HG03354 (cell line): ENCODE results near the gene CTAG2.
"Not testable (repeated sequence)": the region's sequence is repeated elsewhere in the genome, so short reads cannot be mapped to it uniquely, and the experiment has no call there.

ENCODE experiments used
- ATAC-seq: cut with Tn5 transposase; IDR thresholded peaks from one replicate; pipeline ENCODE4 v1.9.1; 2021; ENCODE audit warnings: mild to moderate bottlenecking; ENCODE audit not compliant: unreplicated experiment, poor library complexity, severe bottlenecking

The CTAG2 gene

DNA sequence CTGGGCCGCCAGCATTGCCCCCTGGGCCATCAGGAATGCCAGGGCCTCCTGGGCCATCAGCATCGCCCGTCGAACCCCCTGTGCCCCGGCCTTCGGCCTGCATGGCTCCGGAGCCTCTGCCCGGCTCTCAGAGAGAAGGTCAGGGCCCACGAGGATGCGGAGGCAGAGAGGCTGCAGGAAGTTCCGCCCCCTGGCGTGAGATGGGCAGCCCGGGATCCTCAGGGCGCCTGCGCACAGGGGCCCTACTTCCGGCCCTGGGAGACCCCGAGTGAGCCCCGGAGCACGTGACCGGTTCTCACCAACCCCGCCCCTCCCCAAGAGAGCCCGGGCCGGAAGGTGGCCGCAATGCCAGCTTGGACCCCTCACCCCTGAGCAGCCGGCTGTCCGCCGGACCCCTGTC is at the start of gene CTAG2:
Gene CTAG2, minus strand, starts transcription at position 167 of the 400 bp plus-strand sequence. Its CDS starts 64 bp downstream, at position 103.
- ATAC-seq: not testable (repeated sequence)

DNA sequence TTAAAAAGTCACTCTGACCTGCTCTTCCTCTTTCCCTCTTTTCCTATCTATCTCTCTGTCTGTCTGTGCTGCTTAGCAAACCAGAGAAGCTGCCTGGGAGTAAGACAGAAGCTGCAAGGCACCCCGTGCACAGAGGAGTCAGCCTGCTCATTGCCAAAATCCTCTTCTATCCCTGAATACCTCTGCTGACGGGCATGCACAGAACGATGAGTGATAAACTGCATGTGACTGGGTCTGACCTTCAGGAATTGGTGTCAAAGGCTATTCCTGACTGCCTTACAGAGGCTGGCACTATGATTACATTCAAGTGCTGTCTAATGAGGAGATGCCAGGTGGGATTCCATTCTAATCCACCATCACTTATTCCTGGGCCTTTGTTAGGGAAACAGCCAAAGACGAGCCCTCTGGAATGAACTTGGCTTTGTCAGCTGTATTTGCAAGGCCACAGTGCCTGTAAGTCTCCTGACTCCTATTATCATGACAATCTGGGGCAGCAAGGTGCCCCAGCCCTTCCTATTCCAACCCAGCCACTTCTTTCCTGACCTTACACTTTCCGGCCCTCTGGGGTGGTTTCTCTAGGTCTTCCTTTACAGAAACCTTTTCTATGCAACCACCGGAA is 45.4 kb upstream of the CTAG2 start:
- ATAC-seq: no peak

DNA sequence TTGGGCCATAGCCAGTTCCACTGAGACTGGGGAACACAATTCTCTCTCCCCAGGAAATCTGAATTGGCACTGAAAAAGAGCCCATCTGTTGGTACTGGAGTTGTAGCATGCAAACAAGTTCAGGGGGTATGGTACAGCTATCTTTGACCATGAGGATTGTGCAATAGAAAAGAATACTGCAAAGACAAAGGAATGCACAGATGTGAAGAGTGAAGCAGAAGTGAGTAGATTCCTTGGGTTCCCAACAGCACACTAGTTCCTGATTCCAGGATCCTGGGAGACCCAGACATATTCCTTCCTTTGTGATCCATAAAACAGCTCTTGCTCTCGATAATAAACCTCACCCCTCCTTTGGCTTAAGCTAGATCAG is 43.3 kb upstream of the CTAG2 start:
- no peak for ATAC-seq

DNA sequence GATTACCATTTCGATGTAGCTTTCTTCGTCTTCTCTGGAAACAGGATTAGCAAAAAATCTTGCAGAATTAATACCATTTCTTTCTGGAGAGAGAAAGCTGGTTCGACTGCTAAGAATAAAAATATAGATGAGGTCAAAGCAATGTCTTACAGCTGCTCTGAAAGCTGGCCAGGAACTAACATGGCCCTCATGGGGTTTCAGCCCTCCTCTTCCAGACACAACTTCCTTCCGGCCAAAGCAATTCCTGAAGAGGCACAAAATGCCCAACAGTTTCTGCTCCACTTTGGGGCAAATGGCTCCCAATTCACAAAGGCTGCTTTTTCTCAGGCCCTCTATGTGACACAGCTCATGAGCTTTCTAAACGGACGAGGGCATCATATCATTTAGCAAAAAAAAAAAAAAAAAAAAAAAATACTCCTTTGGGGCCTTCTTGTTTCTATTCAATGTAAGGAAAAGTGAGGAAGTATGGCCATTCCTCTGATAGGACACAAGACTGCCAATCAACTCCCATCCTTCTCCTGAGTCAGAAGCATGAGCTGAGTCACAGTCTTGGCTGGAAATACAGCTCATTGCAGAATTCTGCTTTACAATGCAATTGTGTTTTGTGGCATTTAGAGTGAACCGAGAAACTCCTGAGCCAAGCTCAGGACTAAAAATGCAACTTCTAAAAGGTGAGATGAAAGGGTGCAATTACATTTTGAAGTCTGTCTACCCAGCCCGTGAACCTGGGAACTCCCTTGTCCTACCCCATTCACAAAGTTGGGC is 42.7 kb upstream of the CTAG2 start:
- no peak for ATAC-seq

DNA sequence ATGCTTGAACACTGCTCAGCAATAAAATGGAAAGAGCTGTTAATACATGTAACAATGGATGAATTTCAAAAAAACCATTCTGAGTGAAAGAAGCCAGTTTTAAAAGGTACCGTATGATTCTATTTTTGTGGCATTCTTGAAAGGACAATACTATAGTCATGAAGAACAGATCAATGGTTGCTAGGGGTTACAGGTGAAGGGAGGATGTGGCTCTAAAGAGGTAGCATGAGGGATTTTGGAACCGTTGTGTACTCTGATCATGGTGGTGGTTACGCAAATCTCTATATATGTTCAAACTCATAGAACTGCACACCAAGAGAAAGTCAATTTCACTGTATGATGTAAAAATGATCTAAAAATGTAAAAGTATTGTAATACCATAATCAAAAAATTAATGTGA is 40.0 kb upstream of the CTAG2 start:
- ATAC-seq: no peak

DNA sequence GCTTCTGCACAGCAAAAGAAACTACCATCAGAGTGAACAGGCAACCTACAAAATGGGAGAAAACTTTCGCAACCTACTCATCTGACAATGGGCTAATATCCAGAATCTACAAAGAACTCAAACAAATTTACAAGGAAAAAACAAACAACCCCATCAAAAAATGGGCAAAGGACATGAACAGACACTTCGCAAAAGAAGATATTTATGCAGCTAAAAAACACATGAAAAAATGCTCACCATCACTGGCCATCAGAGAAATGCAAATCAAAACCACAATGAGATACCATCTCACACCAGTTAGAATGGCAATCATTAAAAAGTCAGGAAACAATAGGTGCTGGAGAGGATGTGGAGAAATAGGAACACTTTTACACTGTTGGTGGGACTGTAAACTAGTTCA is 37.1 kb upstream of the CTAG2 start:
- ATAC-seq: not testable (repeated sequence)

DNA sequence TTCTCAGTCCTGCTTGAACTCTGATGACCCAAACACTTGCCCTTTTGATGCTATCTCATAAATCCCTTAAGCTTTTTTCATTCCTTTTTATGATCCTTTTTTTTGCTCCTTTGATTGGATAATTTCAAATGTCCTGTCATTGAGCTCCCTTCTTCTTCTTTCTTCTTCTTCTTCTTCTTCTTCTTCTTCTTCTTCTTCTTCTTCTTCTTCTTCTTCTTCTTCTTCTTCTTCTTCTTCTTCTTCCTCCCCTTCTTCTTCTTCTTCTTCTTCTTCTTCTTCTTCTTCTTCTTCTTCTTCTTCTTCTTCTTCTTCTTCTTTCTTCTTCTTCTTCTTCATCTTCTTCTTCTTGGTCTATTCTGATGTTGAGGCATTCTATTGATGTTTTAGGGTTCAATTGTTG is 18.7 kb upstream of the CTAG2 start:
- ATAC-seq: not testable (repeated sequence)

GRCh38 chrX:154670848-154671247 is 17.5 kb upstream of the CTAG2 start:
- ATAC-seq: not testable (repeated sequence)

DNA sequence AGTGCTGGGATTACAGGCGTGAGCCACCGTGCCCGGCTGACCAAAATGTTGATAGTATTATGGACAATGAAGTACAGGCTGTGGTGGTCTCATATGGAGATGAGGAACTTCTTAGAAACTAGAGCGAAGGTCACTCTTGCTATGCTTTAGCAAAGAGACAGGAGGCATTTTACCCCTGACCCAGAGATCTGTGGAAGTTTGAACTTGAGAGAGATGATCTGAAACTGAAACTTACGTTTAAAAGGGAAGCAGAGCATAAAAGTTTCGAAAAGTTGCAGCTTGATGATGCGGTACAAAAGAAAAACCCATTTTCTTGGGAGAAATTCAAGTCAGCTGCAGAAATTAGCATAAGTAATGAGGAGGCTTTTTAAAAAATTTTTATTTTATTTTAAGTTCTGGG is 8.5 kb upstream of the CTAG2 start:
- ATAC-seq: no peak

- ATAC-seq: no peak
Measured at GRCh38 chrX:154661170-154661569, 7.8 kb upstream of the CTAG2 start.

- no peak for ATAC-seq
Measured at GRCh38 chrX:154660541-154660940, 7.2 kb upstream of the CTAG2 start.

GRCh38 chrX:154658957-154659356 is 5.6 kb upstream of the CTAG2 start:
- no peak for ATAC-seq

GRCh38 chrX:154658187-154658586 is 4.8 kb upstream of the CTAG2 start:
- no peak for ATAC-seq

GRCh38 chrX:154657226-154657805 is 3.9 kb upstream of the CTAG2 start:
- no peak for ATAC-seq

DNA sequence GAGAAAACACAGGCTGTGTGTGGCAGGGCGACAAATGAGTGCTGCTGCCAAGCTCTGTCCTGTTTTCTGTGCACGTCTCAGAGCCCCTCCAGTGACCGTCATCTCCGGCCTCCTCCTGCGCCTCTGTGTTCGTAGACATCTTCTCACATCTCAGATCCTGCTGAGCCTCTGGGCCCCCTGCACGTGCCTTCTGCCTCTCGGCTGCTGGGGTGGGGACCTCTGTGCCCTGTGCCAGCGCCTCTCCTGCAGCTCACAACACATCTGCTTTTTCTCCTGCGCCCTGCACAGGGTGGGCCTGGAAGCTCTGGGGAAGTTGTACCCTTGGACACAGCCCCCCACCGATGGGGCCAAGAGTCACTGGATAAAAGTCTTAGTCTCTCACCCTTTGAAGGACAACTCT is 2.4 kb upstream of the CTAG2 start:
- no peak for ATAC-seq

DNA sequence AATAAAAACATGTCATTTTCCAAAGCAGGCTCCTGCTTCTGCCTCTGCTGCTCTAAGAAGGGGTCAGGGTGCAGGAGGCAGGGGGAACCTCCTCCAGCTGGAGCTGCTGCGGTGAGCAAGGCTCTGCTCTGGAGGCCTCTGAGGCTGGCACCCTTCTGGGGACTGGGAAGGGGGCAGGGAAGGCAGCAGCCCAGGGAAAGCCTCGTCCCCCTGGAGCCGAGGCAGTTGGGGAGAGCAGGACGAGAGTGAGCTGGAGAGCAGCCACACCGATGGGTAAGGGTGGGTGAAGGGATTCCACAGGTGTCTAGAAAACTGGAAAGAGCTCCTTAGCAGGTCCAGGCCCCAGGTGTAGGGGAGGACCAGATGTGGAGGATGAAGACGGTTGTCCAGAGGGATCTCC is 2.0 kb upstream of the CTAG2 start:
- ATAC-seq: no peak

DNA sequence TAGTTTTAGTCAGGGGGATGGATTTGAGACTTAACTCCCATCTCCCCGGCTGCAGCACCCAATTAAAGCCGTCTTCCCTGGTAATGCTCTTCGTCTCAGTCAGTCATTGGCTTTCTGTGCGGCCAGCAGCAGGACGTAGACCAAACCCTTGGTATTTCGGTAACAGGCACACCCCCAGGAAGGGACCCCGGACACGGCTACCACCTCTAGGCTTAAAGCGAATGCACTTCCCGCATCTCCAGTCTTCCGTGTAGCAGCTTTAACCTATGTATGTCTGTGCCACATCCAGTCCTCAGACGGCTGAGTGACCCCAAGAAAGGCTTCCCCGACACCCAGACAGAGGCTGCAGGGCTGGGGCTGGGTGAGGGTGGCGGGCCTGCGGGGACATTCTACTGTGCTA is 1.5 kb upstream of the CTAG2 start:
- ATAC-seq: no peak

DNA sequence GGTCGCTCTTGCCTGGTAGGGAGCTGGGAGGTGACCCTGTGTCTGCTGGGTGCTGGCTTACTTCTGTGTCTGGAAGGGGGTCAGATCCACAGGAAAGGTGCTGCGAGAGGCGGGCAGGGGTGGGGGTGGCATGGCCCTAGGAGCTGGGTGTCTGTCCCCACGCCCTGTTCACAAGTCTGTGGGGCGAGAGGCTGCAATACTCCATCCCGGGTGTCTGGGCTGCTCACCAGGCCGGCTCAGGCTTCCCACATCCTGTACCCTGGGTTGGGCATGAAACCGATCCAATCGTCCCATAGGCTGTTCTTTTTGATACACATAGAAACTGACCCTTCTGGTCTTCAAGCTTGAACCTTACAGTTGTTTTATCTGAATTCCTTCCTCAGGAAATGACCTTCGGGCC is 993 bp upstream of the CTAG2 start:
- no peak for ATAC-seq

- no peak for ATAC-seq
Measured at GRCh38 chrX:154653048-154653401, 354 bp downstream of the CTAG2 start.

DNA sequence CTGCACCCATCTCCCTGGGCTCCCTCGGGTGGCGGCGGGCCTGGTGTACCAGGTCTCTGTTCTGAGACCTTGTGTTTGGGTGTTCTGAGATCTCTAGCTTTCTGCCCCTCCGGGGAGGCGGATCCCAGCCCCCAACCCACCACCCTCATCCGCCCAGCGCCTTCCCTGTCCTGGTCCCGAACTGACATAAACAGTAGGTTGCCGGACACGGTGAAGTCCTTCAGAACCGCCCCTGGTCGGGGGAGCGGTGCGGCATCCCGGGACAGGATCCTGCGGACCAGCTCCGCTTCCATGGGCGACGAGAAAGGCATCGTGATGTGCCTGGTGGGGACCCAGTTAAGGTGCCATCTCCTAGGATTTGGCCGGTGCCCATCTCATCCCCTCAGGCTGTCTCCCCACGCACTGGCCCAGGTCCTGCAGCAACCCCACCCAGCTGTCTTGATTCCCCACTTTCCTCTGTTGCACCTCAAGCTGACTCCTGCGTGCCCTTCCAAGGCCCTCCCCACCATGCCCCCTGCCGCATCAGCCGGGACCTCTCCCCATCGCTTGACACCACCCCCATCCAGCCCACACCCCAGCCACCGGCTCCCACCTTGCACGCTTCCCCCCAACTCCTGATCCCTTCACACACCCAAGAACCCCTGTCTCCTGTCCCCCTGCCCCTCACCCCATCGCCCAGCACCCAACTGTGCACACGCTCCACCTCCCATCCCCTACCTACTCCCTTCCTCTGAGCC is 900 bp downstream of the CTAG2 start:
- ATAC-seq: no peak

GRCh38 chrX:154650221-154650510 is 3.2 kb downstream of the CTAG2 start:
- ATAC-seq: no peak
